IMR-90 (cell line): Measurements from ENCODE around the gene FAM186B. TPM values are rescaled to one million over a fixed set of nuclear protein-coding genes. Genes with fewer than 3 reads are reported as not detected.

Source experiments
- ATAC-seq: fragments of 200-7000 bp; cut with Tn5 transposase; 2 replicates; pipeline ENCODE4 v1.9.1; 2020; ENCODE audit warnings: low read depth, mild to moderate bottlenecking, moderate library complexity
- BruUV-seq: library from RNA; stranded (reverse); fragments of 400-500 nt; replicated peaks from 2 replicates; lab custom pipeline; 2021; lab: Mats Ljungman, UMichigan
- CTCF ChIA-PET: fragments of 300-600 bp; formaldehyde crosslinking; extraction: SDS; loops from one replicate; lab custom pipeline; 2021; ENCODE audit warnings: antibody characterized with exemption; lab: Yijun Ruan, JAX
- POLR2A ChIA-PET: fragments of 300-600 bp; sonication (Branson Sonifier 250); formaldehyde crosslinking; loops from one replicate; lab custom pipeline; 2022; ENCODE audit warnings: antibody characterized with exemption; ENCODE audit not compliant: unreplicated experiment; lab: Charles Lee
- DNase-seq: peaks from one replicate; pipeline ENCODE4 v3.0.0; 2013
- H2AFZ ChIP-seq: replicated peaks from 2 replicates; pipeline ENCODE3; 2013; ENCODE audit warnings: low read length, mild to moderate bottlenecking; ENCODE audit not compliant: poor library complexity
- H2AK5ac ChIP-seq: 2 replicates; pipeline ENCODE4 v1.6.1; 2013; ENCODE audit warnings: low read depth, low read length, inconsistent platforms
- H2AK9ac ChIP-seq: replicated peaks from 2 replicates; pipeline ENCODE3; 2013; ENCODE audit warnings: mild to moderate bottlenecking, low read depth, low read length, moderate library complexity; ENCODE audit not compliant: poor library complexity
- H2BK120ac ChIP-seq: 2 replicates; pipeline ENCODE4 v1.6.1; 2013; ENCODE audit warnings: low read depth, low read length, inconsistent platforms
- H2BK15ac ChIP-seq: 3 replicates; pipeline ENCODE4 v1.6.1; 2013; ENCODE audit warnings: low read depth, low read length, inconsistent platforms
- H2BK20ac ChIP-seq: 2 replicates; pipeline ENCODE4 v1.6.1; 2013; ENCODE audit warnings: low read depth, mild to moderate bottlenecking, inconsistent platforms, low read length, moderate library complexity
- H2BK5ac ChIP-seq: 2 replicates; pipeline ENCODE4 v1.6.1; 2013; ENCODE audit warnings: mild to moderate bottlenecking, low read depth, low read length, inconsistent platforms; ENCODE audit not compliant: poor library complexity, severe bottlenecking
- H3K14ac ChIP-seq: replicated peaks from 2 replicates; pipeline ENCODE4 v1.6.1; 2013; ENCODE audit warnings: low read depth, low read length, inconsistent platforms
- H3K18ac ChIP-seq: 2 replicates; pipeline ENCODE4 v1.6.1; 2013; ENCODE audit warnings: low read depth, low read length, control low read depth
- H3K23ac ChIP-seq: 2 replicates; pipeline ENCODE4 v1.6.1; 2013; ENCODE audit warnings: low read depth, low read length, inconsistent platforms
- H3K27ac ChIP-seq: 2 replicates; pipeline ENCODE4 v1.5.1; 2013; ENCODE audit warnings: mild to moderate bottlenecking, control low read depth, low read length; ENCODE audit not compliant: insufficient read depth
- H3K27me3 ChIP-seq: 2 replicates; pipeline ENCODE4 v1.6.1; 2013; ENCODE audit warnings: low read length; ENCODE audit not compliant: control insufficient read depth, insufficient read depth
- H3K36me3 ChIP-seq: 2 replicates; pipeline ENCODE4 v1.6.1; 2013; ENCODE audit warnings: low read length, mixed read lengths; ENCODE audit not compliant: control insufficient read depth, insufficient read depth
- H3K4ac ChIP-seq: 2 replicates; pipeline ENCODE4 v1.6.1; 2013; ENCODE audit warnings: low read depth, low read length, inconsistent platforms
- H3K4me1 ChIP-seq: 2 replicates; pipeline ENCODE4 v1.6.1; 2013; ENCODE audit warnings: low read length, mixed read lengths; ENCODE audit not compliant: control insufficient read depth, insufficient read depth
- H3K4me2 ChIP-seq: 2 replicates; pipeline ENCODE4 v1.6.1; 2013; ENCODE audit warnings: low read depth, mild to moderate bottlenecking, control low read depth, low read length, moderate library complexity
- H3K4me3 ChIP-seq: 2 replicates; pipeline ENCODE4 v1.5.1; 2013; ENCODE audit warnings: low read depth, mild to moderate bottlenecking, control low read depth, low read length, moderate library complexity; ENCODE audit not compliant: insufficient read depth
- H3K56ac ChIP-seq: 2 replicates; pipeline ENCODE4 v1.6.1; 2013; ENCODE audit warnings: low read length, inconsistent platforms; ENCODE audit not compliant: insufficient read depth; ENCODE audit errors: extremely low read depth
- H3K79me1 ChIP-seq, 2 experiments: 2 replicates each; pipeline ENCODE4 v1.6.1; 2013; ENCODE audit warnings: low read length in 2 of 2, inconsistent platforms in 1 of 2, low read depth in 1 of 2
- H3K9ac ChIP-seq: 2 replicates; pipeline ENCODE4 v1.6.1; 2013; ENCODE audit warnings: low read depth, low read length, control low read depth
- H3K9me1 ChIP-seq: 2 replicates; pipeline ENCODE4 v1.6.1; 2013; ENCODE audit warnings: low read length, inconsistent platforms; ENCODE audit not compliant: insufficient read depth
- H3K9me3 ChIP-seq: 2 replicates; pipeline ENCODE4 v1.6.1; 2013; ENCODE audit warnings: low read length; ENCODE audit not compliant: control insufficient read depth, insufficient read depth
- H4K20me1 ChIP-seq: 2 replicates; pipeline ENCODE4 v1.6.1; 2013; ENCODE audit warnings: low read length, inconsistent platforms; ENCODE audit not compliant: insufficient read depth
- H4K5ac ChIP-seq: 2 replicates; pipeline ENCODE4 v1.6.1; 2013; ENCODE audit warnings: mild to moderate bottlenecking, low read depth, low read length, control low read depth
- H4K8ac ChIP-seq, 2 experiments: 2 replicates each; pipeline ENCODE4 v1.6.1; 2013; ENCODE audit warnings: low read depth in 2 of 2, low read length in 2 of 2, control low read depth in 1 of 2, inconsistent platforms in 1 of 2
- H4K91ac ChIP-seq: 2 replicates; pipeline ENCODE4 v1.6.1; 2013; ENCODE audit warnings: low read depth, low read length, inconsistent platforms; ENCODE audit not compliant: insufficient read depth
- BHLHE40 ChIP-seq: fragments of 150-350 bp; IDR thresholded peaks from 2 replicates; pipeline ENCODE4 v1.6.1; 2016; ENCODE audit warnings: mild to moderate bottlenecking, low read depth, low read length
- CHD1 ChIP-seq: IDR thresholded peaks from 2 replicates; pipeline ENCODE4 v1.6.1; 2012; ENCODE audit warnings: low read depth, low read length, improper control_type of control experiment
- MAFK ChIP-seq: IDR thresholded peaks from 2 replicates; pipeline ENCODE4 v1.6.1; 2012; ENCODE audit warnings: low read depth, low read length, improper control_type of control experiment
- MAZ ChIP-seq: IDR thresholded peaks from 2 replicates; pipeline ENCODE4 v1.6.1; 2012; ENCODE audit warnings: low read depth, mild to moderate bottlenecking, low read length, improper control_type of control experiment, moderate library complexity, borderline replicate concordance
- POLR2A ChIP-seq: IDR thresholded peaks from 2 replicates; pipeline ENCODE4 v1.6.1; 2012; ENCODE audit warnings: mild to moderate bottlenecking, low read depth, low read length
- RAD21 ChIP-seq: IDR thresholded peaks from 2 replicates; pipeline ENCODE4 v1.6.1; 2012; ENCODE audit warnings: low read length, improper control_type of control experiment
- RCOR1 ChIP-seq: IDR thresholded peaks from 2 replicates; pipeline ENCODE4 v1.6.1; 2012; ENCODE audit warnings: mild to moderate bottlenecking, low read length, improper control_type of control experiment; ENCODE audit not compliant: insufficient replicate concordance
- WGBS, 2 experiments: methylation state at CpG; one replicate each; pipeline versions ENCODE4 v1.1.5 to v1.1.7; 2013; ENCODE audit warnings: missing lambda C conversion rate in 2 of 2; ENCODE audit not compliant: insufficient read length in 1 of 2; ENCODE audit errors: extremely low coverage in 2 of 2; 5-methylcytosine and 5-hydroxymethylcytosine counted together
- dilution Hi-C: fragments of 300-500 bp; cut with HindIII; formaldehyde crosslinking; loops from one replicate; pipeline ENCODE4 v1.14.3; 2018; ENCODE audit warnings: low sequenced_read_pairs; ENCODE audit not compliant: unreplicated experiment
- in situ Hi-C: fragments of 300-500 bp; cut with MboI; formaldehyde crosslinking; loops from 3 replicates; pipeline ENCODE4 v1.14.3; 2019; ENCODE audit warnings: low sequenced_read_pairs, inconsistent platforms, mixed read lengths
- intact Hi-C: fragments of 100-400 bp; cut with micrococcal nuclease; formaldehyde crosslinking; loops from 2 replicates; pipeline ENCODE4 v1.10.0; 2022
- polyA plus RNA-seq, 3 experiments: library from polyadenylated mRNA; depleted of rRNA; stranded (reverse); fragments of >200 nt; gene quantifications; 2 replicates each; pipeline ENCODE4 v1.2.3, GENCODE V29; 2012; ENCODE audit warnings: low replicate concordance in 1 of 3
- total RNA-seq: library from RNA; depleted of rRNA; stranded (reverse); fragments of >200 nt; gene quantifications from 2 replicates; pipeline ENCODE4 v1.2.3, GENCODE V29; 2012
- TF ChIP-seq, protein P1 (sequence below): fragments of 150-350 bp; IDR thresholded peaks from 2 replicates; pipeline ENCODE4 v1.6.1; 2016; ENCODE audit warnings: low read depth, mild to moderate bottlenecking, low read length, moderate library complexity, borderline replicate concordance

The FAM186B gene
- total and polyA plus RNA-seq, 2 of the 4 experiments (the other 2 are of a cell fraction), result 0.10 to 0.18 TPM

DNA sequence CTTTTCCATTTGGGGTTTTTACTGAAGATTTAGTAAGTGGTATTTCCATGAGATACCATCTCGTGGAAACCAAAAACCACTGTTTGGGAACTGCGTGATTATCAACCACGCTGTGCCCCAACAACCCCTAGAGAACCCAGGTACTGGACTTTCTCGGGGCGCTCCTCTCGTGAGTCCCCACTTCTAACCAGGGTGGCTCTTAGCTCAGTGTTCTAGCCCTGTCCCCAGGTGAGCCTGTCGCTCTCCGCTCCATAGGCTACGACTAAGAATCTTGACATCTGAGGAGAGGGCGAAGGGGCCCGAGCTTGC lies 38.2 kb downstream of the FAM186B start:
- TF ChIP-seq RAD21 (no peak), CHD1 (no peak), BHLHE40 (no peak), MAZ (no peak), POLR2A (no peak), RCOR1 (no peak), MAFK (no peak)
- TF ChIP-seq, protein P1, sequence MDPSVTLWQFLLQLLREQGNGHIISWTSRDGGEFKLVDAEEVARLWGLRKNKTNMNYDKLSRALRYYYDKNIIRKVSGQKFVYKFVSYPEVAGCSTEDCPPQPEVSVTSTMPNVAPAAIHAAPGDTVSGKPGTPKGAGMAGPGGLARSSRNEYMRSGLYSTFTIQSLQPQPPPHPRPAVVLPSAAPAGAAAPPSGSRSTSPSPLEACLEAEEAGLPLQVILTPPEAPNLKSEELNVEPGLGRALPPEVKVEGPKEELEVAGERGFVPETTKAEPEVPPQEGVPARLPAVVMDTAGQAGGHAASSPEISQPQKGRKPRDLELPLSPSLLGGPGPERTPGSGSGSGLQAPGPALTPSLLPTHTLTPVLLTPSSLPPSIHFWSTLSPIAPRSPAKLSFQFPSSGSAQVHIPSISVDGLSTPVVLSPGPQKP, result no peak
- Histone ChIP-seq H3K4me2 (peak overlapping the region; percentile 72), H3K4me3 (peak overlapping the region; percentile 76), H3K9me1 (0 out of 2 replicates have a peak, but pooled peaks cover 5% of the 10 kb centered on the region), H3K9ac (peak overlapping the region; percentile 89), H3K79me1 (peaks cover 49 to 70% of the 10 kb centered on the region in 2 experiments), H3K36me3 (peaks cover 21% of the 10 kb centered on the region), H2BK5ac (peak overlapping the region; percentile 94), H2AK9ac (peak overlapping the region; percentile 96), H3K9me3 (no peaks in the 10 kb centered on the region), H2AFZ (peak overlapping the region; percentile 99), H3K27ac (peak overlapping the region; percentile 88), H4K20me1 (peaks cover 5% of the 10 kb centered on the region; the same call in 1 of the 2 replicates), H2AK5ac (peak overlapping the region; percentile 96), H3K56ac (peak overlapping the region; percentile 99), H4K8ac (peak overlapping the region; percentile 94 to 100), H3K4ac (peak overlapping the region; percentile 97), H3K18ac (no peak overlapping the region; the same call in 1 of the 2 replicates), H3K27me3 (no peaks in the 10 kb centered on the region), H3K14ac (peak overlapping the region; percentile 100), H2BK15ac (no peak overlapping the region; the same call in 1 of the 3 replicates), H4K91ac (peak overlapping the region; percentile 99), H2BK120ac (peak overlapping the region; percentile 70), H3K4me1 (peaks cover 2% of the 10 kb centered on the region; the same call in 1 of the 2 replicates), H4K5ac (peak overlapping the region; percentile 91), H3K23ac (peak overlapping the region; percentile 96), H2BK20ac (no peak overlapping the region)
- WGBS, 2 experiments, result 10% methylated on average over 2 of the region's 11 CpGs; no CpG with 5 or more reads in 1 of the 2 experiments
- peak; percentile 10; the same call in 1 of the 2 replicates for ATAC-seq
- no TSS peak for BruUV-seq
- ChIA-PET POLR2A (interaction anchor here (0.6 to 0.7 kb wide), 2 partner anchors 9 to 110 kb away, joined by 3 to 9 read pairs; no protein-coding TSS in a partner anchor), CTCF (interaction anchor here (0.6 to 0.7 kb wide), 2 partner anchors 17 to 220 kb away, joined by 3 to 4 read pairs; no protein-coding TSS in a partner anchor)
- dilution Hi-C loops, result no loop called here
- DNase-seq, result no peak
- intact Hi-C loops, result no loop called here
- in situ Hi-C loops, result no loop called here
